Hepatocyte (in vitro differentiated cells): ENCODE data around the gene FBXW5.

Experiments
- EZH2 ChIP-seq: fragments of 200-600 bp; sonication (generic); IDR thresholded peaks from 2 replicates; pipeline ENCODE4 v1.6.1; 2016; ENCODE audit warnings: antibody characterized with exemption, mild to moderate bottlenecking, borderline replicate concordance
- TF ChIP-seq, protein P1 (sequence below): fragments of 200-600 bp; sonication (generic); IDR thresholded peaks from 2 replicates; pipeline ENCODE4 v1.5.1; 2016; ENCODE audit warnings: antibody characterized with exemption, mild to moderate bottlenecking; ENCODE audit not compliant: poor library complexity

DNA sequence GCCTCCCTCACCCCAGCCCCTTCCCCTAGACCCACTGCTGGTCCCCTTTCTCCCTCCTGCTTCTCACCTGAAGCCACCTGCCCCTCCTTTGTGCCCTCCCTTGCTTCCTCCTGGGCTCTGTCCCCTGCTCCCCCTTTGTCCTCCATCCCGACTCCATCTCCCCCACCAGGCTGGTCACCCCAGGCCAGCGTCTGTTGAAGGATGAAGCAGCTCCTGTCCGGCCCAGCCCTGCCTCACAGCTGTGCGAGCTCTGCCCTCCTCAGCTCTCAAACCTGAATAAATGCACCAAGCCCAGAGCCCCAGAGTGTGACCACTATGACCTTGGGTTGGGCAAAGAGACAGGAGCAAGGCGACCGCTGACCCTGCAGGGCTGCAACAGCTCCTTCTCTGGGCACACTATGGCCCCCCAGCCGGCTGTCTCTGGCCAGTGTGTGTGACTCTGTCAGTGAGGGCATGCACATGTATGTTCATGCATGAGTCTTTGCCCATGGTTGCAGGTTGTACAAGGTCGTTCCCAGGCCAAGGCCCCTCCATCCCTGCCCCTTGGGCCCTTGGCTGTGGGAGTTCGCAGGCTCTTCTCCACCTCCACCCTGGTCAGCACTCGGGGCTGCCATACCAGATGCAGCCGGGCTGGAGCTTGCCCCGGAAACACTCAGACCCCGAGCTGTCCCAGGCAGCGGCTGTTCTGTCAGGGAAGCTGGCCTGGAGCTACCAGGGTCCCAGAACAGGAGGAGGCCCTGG, 10.8 kb upstream of the FBXW5 start:
- TF ChIP-seq EZH2: no peak
- TF ChIP-seq, protein P1, sequence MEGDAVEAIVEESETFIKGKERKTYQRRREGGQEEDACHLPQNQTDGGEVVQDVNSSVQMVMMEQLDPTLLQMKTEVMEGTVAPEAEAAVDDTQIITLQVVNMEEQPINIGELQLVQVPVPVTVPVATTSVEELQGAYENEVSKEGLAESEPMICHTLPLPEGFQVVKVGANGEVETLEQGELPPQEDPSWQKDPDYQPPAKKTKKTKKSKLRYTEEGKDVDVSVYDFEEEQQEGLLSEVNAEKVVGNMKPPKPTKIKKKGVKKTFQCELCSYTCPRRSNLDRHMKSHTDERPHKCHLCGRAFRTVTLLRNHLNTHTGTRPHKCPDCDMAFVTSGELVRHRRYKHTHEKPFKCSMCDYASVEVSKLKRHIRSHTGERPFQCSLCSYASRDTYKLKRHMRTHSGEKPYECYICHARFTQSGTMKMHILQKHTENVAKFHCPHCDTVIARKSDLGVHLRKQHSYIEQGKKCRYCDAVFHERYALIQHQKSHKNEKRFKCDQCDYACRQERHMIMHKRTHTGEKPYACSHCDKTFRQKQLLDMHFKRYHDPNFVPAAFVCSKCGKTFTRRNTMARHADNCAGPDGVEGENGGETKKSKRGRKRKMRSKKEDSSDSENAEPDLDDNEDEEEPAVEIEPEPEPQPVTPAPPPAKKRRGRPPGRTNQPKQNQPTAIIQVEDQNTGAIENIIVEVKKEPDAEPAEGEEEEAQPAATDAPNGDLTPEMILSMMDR: no peak
